Omental fat pad (tissue), 4 donors: ENCODE results near the gene S1PR5. TPM values are rescaled to one million over a fixed set of nuclear protein-coding genes. Genes with fewer than 3 reads are reported as not detected.
"Not testable (repeated sequence)": the region's sequence is repeated elsewhere in the genome, so short reads cannot be mapped to it uniquely, and the experiment has no call there.

Experiments used
- ATAC-seq: fragments of 150-250 bp; one replicate; pipeline ENCODE4 v1.9.1; 2016; ENCODE audit warnings: mild to moderate bottlenecking, moderate library complexity; ENCODE audit not compliant: low FRiP score
- DNase-seq: peaks from one replicate; pipeline ENCODE4 v3.0.0-alpha.2; 2019; ENCODE audit warnings: low spot score
- total RNA-seq, 4 donors: library from RNA; depleted of rRNA; stranded (reverse); fragments of >200 nt; gene quantifications; one replicate each; pipeline ENCODE4 v1.1.0, GENCODE V29; 2016
- TF ChIP-seq, protein P1 (sequence below), 3 donors: fragments of 450-650 bp; IDR thresholded peaks; one replicate each; pipeline ENCODE4 v1.5.1; 2016 to 2017; ENCODE audit warnings: antibody characterized with exemption in 3 of 3, mild to moderate bottlenecking in 3 of 3, moderate library complexity in 2 of 3

The S1PR5 gene
- total RNA-seq, 4 donors from 2014 or later = 0.47 to 0.72 (median 0.56) TPM

DNA sequence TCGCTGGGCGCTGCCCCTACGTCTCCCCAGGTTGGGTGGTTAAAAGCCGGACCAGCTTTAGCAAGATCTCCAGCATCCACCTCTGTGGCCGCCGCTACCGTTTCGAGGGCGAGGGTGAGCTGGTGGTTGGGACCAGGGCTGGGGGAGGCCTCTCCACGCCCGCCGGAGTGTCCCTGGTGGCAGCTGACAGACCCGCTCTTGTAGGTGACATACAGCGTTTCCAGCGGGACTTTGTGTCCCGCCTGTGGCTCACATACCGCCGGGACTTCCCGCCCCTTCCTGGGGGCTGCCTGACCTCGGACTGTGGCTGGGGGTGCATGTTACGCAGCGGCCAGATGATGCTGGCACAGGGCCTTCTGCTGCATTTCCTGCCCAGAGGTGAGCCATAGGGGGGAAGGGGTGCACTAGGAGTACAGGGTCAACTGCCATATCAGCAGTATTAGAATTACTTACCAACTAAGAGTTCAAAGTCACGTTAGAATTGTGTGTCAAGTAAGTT is 27.6 kb upstream of the S1PR5 start:
- TF ChIP-seq, protein P1, sequence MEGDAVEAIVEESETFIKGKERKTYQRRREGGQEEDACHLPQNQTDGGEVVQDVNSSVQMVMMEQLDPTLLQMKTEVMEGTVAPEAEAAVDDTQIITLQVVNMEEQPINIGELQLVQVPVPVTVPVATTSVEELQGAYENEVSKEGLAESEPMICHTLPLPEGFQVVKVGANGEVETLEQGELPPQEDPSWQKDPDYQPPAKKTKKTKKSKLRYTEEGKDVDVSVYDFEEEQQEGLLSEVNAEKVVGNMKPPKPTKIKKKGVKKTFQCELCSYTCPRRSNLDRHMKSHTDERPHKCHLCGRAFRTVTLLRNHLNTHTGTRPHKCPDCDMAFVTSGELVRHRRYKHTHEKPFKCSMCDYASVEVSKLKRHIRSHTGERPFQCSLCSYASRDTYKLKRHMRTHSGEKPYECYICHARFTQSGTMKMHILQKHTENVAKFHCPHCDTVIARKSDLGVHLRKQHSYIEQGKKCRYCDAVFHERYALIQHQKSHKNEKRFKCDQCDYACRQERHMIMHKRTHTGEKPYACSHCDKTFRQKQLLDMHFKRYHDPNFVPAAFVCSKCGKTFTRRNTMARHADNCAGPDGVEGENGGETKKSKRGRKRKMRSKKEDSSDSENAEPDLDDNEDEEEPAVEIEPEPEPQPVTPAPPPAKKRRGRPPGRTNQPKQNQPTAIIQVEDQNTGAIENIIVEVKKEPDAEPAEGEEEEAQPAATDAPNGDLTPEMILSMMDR (IDR thresholded peaks at IDR 0.05) = no peak
- DNase-seq (no peak), ATAC-seq (no peak)

DNA sequence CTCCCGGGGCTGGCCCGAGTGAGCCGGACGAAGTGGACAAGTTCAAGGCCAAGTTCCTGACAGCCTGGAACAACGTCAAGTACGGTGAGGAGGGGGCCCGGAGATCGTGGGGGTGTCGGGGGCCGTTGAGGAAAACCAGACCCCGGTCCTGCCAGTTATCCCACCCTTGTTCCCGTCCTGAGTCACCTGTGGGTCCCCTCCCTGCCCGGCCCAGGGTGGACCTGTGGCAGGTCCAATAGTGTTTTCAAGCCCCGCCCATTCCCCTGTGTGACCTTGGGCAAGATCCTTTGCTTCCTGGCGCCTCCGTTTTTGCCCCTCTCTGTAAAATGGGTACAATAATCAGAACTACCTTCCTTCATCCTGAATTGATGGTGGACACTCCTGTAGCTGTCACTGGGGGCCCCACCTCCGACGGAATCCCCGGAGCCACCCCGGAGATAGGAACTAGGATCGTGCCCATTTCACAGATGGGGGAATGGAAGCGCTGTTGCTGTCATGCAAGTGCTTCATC is 27.1 kb upstream of the S1PR5 start:
- no peak for DNase-seq
- peak; percentile 35 for ATAC-seq
- TF ChIP-seq, protein P1 (IDR thresholded peaks at IDR 0.05) = no peak

DNA sequence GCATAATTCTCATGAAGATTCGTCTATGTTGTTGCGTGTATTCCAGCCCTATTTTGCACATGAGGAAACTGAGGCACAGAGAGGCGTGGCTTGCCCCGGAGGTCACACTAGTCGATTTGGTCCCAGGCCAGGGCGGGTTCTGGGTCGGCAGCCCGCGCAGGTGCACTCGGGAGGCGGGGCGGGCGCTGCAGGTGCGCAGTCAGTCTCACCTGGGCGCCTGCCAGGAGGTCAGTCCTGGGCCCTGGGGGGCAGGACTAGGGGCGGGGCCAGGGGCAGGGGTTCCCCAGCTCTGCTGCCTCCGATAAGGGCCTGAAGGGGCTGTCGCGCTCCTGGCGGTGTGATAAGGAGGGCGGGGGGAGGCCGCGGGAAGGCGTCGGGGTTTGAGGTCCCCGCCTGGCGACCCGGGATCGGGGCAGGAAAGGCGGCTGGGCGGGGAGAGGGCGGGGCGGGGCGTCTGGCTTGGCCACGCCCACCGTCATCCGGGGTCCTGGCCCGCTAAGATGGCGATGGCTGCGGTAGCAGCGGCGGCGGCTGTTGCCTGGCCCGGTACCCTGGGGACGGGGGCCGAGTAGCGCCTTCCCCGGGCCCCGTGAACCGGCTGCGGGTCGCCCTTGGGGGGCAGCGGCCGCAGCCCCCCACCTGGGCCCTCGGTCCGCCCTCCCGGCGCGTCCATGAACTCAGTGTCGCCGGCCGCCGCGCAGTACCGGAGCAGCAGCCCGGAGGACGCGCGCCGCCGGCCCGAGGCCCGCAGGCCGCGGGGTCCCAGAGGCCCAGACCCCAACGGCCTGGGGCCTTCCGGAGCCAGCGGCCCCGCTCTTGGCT is 26.4 kb upstream of the S1PR5 start, which contains the start of gene ATG4D:
TSS of gene ATG4D (plus strand) at position 485 of the 822 bp plus-strand sequence. CDS start at position 672, 187 bp downstream.
- DNase-seq (peak; percentile 57), ATAC-seq (peak; percentile 79)

GRCh38 chr19:10543059-10543419 is 25.8 kb upstream of the S1PR5 start:
- ATAC-seq = no peak

More for the DNA sequence above, 26.4 kb upstream of the S1PR5 start, which contains the start of gene ATG4D:
- TF ChIP-seq, protein P1 (IDR thresholded peaks at IDR 0.05) = no peak

GRCh38 chr19:10539016-10539415 is 21.8 kb upstream of the S1PR5 start:
- not testable (repeated sequence) for ATAC-seq, DNase-seq

More at GRCh38 chr19:10543059-10543419, 25.8 kb upstream of the S1PR5 start:
- DNase-seq = no peak
- TF ChIP-seq, protein P1 (IDR thresholded peaks at IDR 0.05) = no peak

- ATAC-seq (no peak), DNase-seq (no peak)
- TF ChIP-seq, protein P1 (IDR thresholded peaks at IDR 0.05) = no peak
Measured at GRCh38 chr19:10538204-10538983, 21.1 kb upstream of the S1PR5 start.

DNA sequence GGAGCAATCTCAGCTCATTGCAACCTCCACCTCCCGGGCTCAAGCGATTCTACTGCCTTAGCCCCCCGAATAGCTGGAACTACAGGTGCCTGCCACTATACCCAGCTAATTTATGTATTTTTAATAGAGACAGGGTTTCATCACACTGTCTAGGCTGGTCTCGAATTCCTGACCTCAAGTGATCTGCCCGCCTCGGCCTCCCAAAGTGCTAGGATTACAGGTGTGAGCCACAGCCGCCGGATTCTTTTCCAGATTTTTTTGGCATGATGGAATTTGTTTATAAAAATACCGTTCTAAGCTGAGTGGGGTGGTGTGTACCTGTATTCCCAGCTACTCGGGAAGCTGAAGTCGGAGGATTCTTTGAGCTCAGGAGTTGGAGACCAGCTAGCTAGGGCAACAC is 20.4 kb upstream of the S1PR5 start:
- DNase-seq = no peak
- no peak for ATAC-seq
- TF ChIP-seq, protein P1 (IDR thresholded peaks at IDR 0.05) = no peak
